HG02970 (cell line): ENCODE results near the gene ANKRD31.
"Not testable (repeated sequence)": the region's sequence is repeated elsewhere in the genome, so short reads cannot be mapped to it uniquely, and the experiment has no call there.

Source experiments
- ATAC-seq: cut with Tn5 transposase; IDR thresholded peaks from one replicate; pipeline ENCODE4 v1.9.1; 2021; ENCODE audit warnings: mild to moderate bottlenecking, moderate library complexity, moderate number of reproducible peaks; ENCODE audit not compliant: unreplicated experiment, low FRiP score

The ANKRD31 gene

GRCh38 chr5:75236322-75237316, at the start of gene ANKRD31:
Gene ANKRD31, minus strand, starts transcription at chr5:75236878. Its CDS starts 192 bp downstream, at chr5:75236686.
- peak; percentile 98 for ATAC-seq

- no peak for ATAC-seq
Observed at GRCh38 chr5:75286211-75286773, 49.6 kb upstream of the ANKRD31 start.

GRCh38 chr5:75282581-75282980, 45.9 kb upstream of the ANKRD31 start:
- ATAC-seq = no peak

- no peak for ATAC-seq
Observed at GRCh38 chr5:75281716-75282465, 45.2 kb upstream of the ANKRD31 start.

GRCh38 chr5:75279321-75279720, 42.6 kb upstream of the ANKRD31 start:
- no peak for ATAC-seq

- ATAC-seq = no peak
Observed at GRCh38 chr5:75277463-75277862, 40.8 kb upstream of the ANKRD31 start.

GRCh38 chr5:75275756-75276155, 39.1 kb upstream of the ANKRD31 start:
- no peak for ATAC-seq

- ATAC-seq = no peak
Observed at GRCh38 chr5:75275147-75275546, 38.5 kb upstream of the ANKRD31 start.

- ATAC-seq = no peak
Observed at GRCh38 chr5:75274486-75274885, 37.8 kb upstream of the ANKRD31 start.

GRCh38 chr5:75270605-75271004, 33.9 kb upstream of the ANKRD31 start:
- ATAC-seq = not testable (repeated sequence)

- no peak for ATAC-seq
Observed at GRCh38 chr5:75265731-75266130, 29.1 kb upstream of the ANKRD31 start.

GRCh38 chr5:75262271-75262670, 25.6 kb upstream of the ANKRD31 start:
- no peak for ATAC-seq

- ATAC-seq = no peak
Observed at GRCh38 chr5:75260708-75261107, 24.0 kb upstream of the ANKRD31 start.

GRCh38 chr5:75250452-75250851, 13.8 kb upstream of the ANKRD31 start:
- ATAC-seq = not testable (repeated sequence)

- no peak for ATAC-seq
Observed at GRCh38 chr5:75245023-75245422, 8.3 kb upstream of the ANKRD31 start.

- ATAC-seq = no peak
Observed at GRCh38 chr5:75243510-75243909, 6.8 kb upstream of the ANKRD31 start.

GRCh38 chr5:75243100-75243499, 6.4 kb upstream of the ANKRD31 start:
- no peak for ATAC-seq

- ATAC-seq = no peak
Observed at GRCh38 chr5:75242067-75242466, 5.4 kb upstream of the ANKRD31 start.

GRCh38 chr5:75239681-75240080, 3.0 kb upstream of the ANKRD31 start:
- no peak for ATAC-seq

GRCh38 chr5:75235711-75236110, 967 bp downstream of the ANKRD31 start:
- ATAC-seq = no peak

GRCh38 chr5:75234251-75234650, 2.4 kb downstream of the ANKRD31 start:
- ATAC-seq = no peak
